ENCODE results near the gene PKD1L1. TPM values are rescaled to one million over a fixed set of nuclear protein-coding genes. Genes with fewer than 3 reads are reported as not detected.

The PKD1L1 gene
- polyA plus RNA-seq, 1 donor from 2014 or later, result 2.0 TPM

DNA sequence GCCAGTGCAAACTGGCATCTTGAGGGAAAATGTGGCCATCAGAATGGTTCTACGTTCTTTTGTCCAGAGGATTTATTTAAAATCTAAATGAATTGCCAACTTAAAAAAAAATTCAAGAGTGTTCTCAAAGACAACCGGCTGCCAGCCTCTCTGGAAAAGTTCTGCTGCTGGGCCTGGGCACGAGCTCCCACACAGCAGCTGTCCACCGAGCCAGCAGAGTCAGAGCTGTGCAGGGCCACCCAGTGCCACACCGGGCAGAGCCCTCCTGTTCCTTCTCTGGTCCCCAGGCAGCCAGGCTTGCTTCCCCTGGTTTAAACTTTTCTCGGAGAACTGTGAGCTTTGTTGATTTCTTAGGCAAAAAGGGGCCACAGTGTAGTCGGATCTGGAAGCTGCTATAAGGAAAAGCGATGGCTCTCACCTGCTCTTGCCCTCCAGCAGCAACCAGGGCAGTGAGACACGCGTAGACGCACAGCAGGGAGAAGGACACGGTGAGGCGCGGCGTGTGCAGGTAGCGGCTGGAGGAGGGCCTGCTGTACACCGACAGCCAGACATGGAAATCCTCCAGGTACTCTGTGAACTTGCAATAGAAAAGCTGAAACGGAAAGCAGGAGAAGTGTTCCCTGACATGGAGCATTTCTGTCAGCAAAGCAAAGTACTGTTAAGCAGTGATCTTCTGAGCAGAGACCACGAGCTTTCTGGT, 111.6 kb downstream of the PKD1L1 start:
- Histone ChIP-seq H2AFZ (ENCODE audit: low read depth, low read length) (no peak overlapping the region), H3K36me3 (ENCODE audit: insufficient read depth, low read length) (no peaks in the 10 kb centered on the region), H3K4me3 (ENCODE audit: low read length) (no peak overlapping the region), H3F3A (ENCODE audit: insufficient read depth, low read length, poor library complexity, severe bottlenecking) (no peaks in the 10 kb centered on the region), H3K4me2 (ENCODE audit: low read length) (no peak overlapping the region), H3K79me2 (replicated peaks; ENCODE audit: insufficient read depth, low read length) (no peaks in the 10 kb centered on the region), H3K9me2 (ENCODE audit: insufficient read depth, low read length) (no peaks in the 10 kb centered on the region), H3K9me3 (ENCODE audit: low read length) (no peaks in the 10 kb centered on the region), H3K27ac (ENCODE audit: low read length) (no peak overlapping the region), H3K27me3 (ENCODE audit: insufficient read depth, low read depth, low read length) (no peaks in the 10 kb centered on the region), H4K20me1 (ENCODE audit: insufficient read depth) (no peaks in the 10 kb centered on the region), H3K9ac (ENCODE audit: low read length) (no peak overlapping the region)
- TF ChIP-seq, protein P1, sequence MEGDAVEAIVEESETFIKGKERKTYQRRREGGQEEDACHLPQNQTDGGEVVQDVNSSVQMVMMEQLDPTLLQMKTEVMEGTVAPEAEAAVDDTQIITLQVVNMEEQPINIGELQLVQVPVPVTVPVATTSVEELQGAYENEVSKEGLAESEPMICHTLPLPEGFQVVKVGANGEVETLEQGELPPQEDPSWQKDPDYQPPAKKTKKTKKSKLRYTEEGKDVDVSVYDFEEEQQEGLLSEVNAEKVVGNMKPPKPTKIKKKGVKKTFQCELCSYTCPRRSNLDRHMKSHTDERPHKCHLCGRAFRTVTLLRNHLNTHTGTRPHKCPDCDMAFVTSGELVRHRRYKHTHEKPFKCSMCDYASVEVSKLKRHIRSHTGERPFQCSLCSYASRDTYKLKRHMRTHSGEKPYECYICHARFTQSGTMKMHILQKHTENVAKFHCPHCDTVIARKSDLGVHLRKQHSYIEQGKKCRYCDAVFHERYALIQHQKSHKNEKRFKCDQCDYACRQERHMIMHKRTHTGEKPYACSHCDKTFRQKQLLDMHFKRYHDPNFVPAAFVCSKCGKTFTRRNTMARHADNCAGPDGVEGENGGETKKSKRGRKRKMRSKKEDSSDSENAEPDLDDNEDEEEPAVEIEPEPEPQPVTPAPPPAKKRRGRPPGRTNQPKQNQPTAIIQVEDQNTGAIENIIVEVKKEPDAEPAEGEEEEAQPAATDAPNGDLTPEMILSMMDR (IDR thresholded peaks at IDR 0.05; ENCODE audit: poor library complexity, severe bottlenecking), result no peak
- TF ChIP-seq SMC3 (conservative IDR thresholded peaks at IDR 0.05; ENCODE audit: poor library complexity) (no peak), POLR2AphosphoS5 (IDR thresholded peaks at IDR 0.05) (no peak), MXI1 (conservative IDR thresholded peaks at IDR 0.05; ENCODE audit: poor library complexity, severe bottlenecking) (no peak)

DNA sequence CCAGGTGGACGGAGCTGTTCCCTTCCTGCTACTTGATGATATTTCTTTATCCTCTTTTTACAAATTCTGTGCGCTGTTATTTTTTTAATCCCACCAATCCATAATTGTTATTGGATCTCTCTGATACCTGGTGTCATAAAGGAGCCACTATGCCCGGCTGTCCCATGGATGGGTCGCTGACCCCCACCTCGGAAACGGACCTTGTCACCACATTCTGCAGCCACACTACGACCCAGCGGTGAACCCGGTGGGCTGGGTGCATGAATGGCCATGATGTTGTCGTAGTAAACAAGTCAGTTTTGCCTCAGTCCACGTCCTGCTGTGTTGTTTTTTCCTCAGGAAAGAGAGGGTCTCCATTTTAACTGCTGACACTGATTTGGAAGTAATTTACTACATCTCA, 112.2 kb downstream of the PKD1L1 start:
- no peaks in the 10 kb centered on the region for H4K20me1 ChIP-seq (ENCODE audit: insufficient read depth)
- TF ChIP-seq EZH2 (IDR thresholded peaks at IDR 0.05; ENCODE audit: borderline replicate concordance, insufficient read depth, low read length, poor library complexity, severe bottlenecking), result no peak
- TF ChIP-seq EP300 (conservative IDR thresholded peaks at IDR 0.05; ENCODE audit: poor library complexity, severe bottlenecking), result no peak
- TF ChIP-seq, protein P2, sequence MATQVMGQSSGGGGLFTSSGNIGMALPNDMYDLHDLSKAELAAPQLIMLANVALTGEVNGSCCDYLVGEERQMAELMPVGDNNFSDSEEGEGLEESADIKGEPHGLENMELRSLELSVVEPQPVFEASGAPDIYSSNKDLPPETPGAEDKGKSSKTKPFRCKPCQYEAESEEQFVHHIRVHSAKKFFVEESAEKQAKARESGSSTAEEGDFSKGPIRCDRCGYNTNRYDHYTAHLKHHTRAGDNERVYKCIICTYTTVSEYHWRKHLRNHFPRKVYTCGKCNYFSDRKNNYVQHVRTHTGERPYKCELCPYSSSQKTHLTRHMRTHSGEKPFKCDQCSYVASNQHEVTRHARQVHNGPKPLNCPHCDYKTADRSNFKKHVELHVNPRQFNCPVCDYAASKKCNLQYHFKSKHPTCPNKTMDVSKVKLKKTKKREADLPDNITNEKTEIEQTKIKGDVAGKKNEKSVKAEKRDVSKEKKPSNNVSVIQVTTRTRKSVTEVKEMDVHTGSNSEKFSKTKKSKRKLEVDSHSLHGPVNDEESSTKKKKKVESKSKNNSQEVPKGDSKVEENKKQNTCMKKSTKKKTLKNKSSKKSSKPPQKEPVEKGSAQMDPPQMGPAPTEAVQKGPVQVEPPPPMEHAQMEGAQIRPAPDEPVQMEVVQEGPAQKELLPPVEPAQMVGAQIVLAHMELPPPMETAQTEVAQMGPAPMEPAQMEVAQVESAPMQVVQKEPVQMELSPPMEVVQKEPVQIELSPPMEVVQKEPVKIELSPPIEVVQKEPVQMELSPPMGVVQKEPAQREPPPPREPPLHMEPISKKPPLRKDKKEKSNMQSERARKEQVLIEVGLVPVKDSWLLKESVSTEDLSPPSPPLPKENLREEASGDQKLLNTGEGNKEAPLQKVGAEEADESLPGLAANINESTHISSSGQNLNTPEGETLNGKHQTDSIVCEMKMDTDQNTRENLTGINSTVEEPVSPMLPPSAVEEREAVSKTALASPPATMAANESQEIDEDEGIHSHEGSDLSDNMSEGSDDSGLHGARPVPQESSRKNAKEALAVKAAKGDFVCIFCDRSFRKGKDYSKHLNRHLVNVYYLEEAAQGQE (IDR thresholded peaks at IDR 0.05; ENCODE audit: borderline replicate concordance), result no peak
- TF ChIP-seq, protein P1 (IDR thresholded peaks at IDR 0.05; ENCODE audit: poor library complexity, severe bottlenecking), result no peak
- no peak overlapping the region for H3K27ac ChIP-seq (ENCODE audit: low read length)
- H3K27me3 ChIP-seq (ENCODE audit: insufficient read depth, low read depth, low read length), result no peaks in the 10 kb centered on the region
- no peaks in the 10 kb centered on the region for H3K9me2 ChIP-seq (ENCODE audit: insufficient read depth, low read length)
- no peak overlapping the region for H3K9ac ChIP-seq (ENCODE audit: low read length)
- H3K4me2 ChIP-seq (ENCODE audit: low read length), result no peak overlapping the region
- H3K36me3 ChIP-seq (ENCODE audit: insufficient read depth, low read length), result no peaks in the 10 kb centered on the region
- no peaks in the 10 kb centered on the region for H3F3A ChIP-seq (ENCODE audit: insufficient read depth, low read length, poor library complexity, severe bottlenecking)
- H2AFZ ChIP-seq (ENCODE audit: low read depth, low read length), result no peak overlapping the region
- no peak overlapping the region for H3K4me3 ChIP-seq (ENCODE audit: low read length)
- H3K79me2 ChIP-seq (replicated peaks; ENCODE audit: insufficient read depth, low read length), result no peaks in the 10 kb centered on the region
- H3K9me3 ChIP-seq (ENCODE audit: low read length), result no peaks in the 10 kb centered on the region

Measured in neural cell (in vitro differentiated cells).